HepG2 (cell line): ENCODE data around the gene RCC1. TPM values are rescaled to one million over a fixed set of nuclear protein-coding genes. Genes with fewer than 3 reads are reported as not detected.
"Not testable (repeated sequence)": the region's sequence is repeated elsewhere in the genome, so short reads cannot be mapped to it uniquely, and the experiment has no call there.

Experiments used
- ATAC-seq: fragments of 200-7000 bp; cut with Tn5 transposase; 3 replicates; pipeline ENCODE4 v1.9.1; 2020; ENCODE audit warnings: mild to moderate bottlenecking, moderate library complexity
- BruUV-seq: library from RNA; stranded (reverse); fragments of 400-500 nt; replicated peaks from 2 replicates; lab custom pipeline; 2021; lab: Mats Ljungman, UMichigan
- CTCF ChIA-PET: fragments of 300-600 bp; formaldehyde crosslinking; extraction: SDS; loops from one replicate; lab custom pipeline; 2021; ENCODE audit warnings: low total read pairs, inconsistent platforms, low intra/inter-chr PET ratio; lab: Yijun Ruan, JAX
- POLR2A ChIA-PET: fragments of 350-600 bp; sonication (Branson Sonifier 250); formaldehyde crosslinking; loops from one replicate; lab custom pipeline; 2020; ENCODE audit warnings: antibody characterized with exemption, inconsistent platforms; lab: Yijun Ruan, JAX
- DNase-seq: peaks from one replicate; pipeline ENCODE4 v3.0.0-alpha.2; 2015; ENCODE audit warnings: low spot score
- FAIRE-seq: peaks from 3 replicates; lab custom pipeline; 2011; peaks lifted over from hg19 to GRCh38; lab: Jason Lieb, UNC
- H2AFZ ChIP-seq: one replicate; pipeline ENCODE4 v1.6.1; 2011; ENCODE audit warnings: low read length, inconsistent platforms
- H3K27ac ChIP-seq: fragments of 300-600 bp; 3 replicates; pipeline ENCODE4 v1.8.0; 2011; ENCODE audit warnings: mixed run types, mild to moderate bottlenecking, mixed read lengths, low read length, inconsistent platforms; ENCODE audit not compliant: insufficient read depth; ENCODE audit errors: extremely low read length
- H3K27me3 ChIP-seq, 2 experiments: fragments of 200-600 bp in 1 of 2; 2 replicates in 1 of 2; 3 replicates in 1 of 2; pipeline versions ENCODE4 v1.6.0 to v1.8.0; 2011; ENCODE audit warnings: low read length in 2 of 2, mild to moderate bottlenecking in 2 of 2, moderate library complexity in 2 of 2, inconsistent platforms in 1 of 2; ENCODE audit not compliant: insufficient read depth in 2 of 2, control insufficient read depth in 1 of 2
- H3K36me3 ChIP-seq, 2 experiments: fragments of 200-600 bp in 1 of 2; replicated peaks in 1 of 2; 2 replicates in 1 of 2; 3 replicates in 1 of 2; pipeline versions ENCODE4 v1.5.1 to v1.8.0; 2011; ENCODE audit warnings: low read length in 2 of 2, inconsistent platforms in 1 of 2; ENCODE audit not compliant: insufficient read depth in 2 of 2, control insufficient read depth in 1 of 2
- H3K4me1 ChIP-seq: 2 replicates; pipeline ENCODE4 v1.5.1; 2012; ENCODE audit warnings: low read length, inconsistent platforms; ENCODE audit not compliant: insufficient read depth
- H3K4me2 ChIP-seq: 2 replicates; pipeline ENCODE4 v1.6.0; 2011; ENCODE audit warnings: low read depth, low read length, inconsistent platforms
- H3K4me3 ChIP-seq, 3 experiments: fragments of 200-600 bp in 1 of 3; sonication (generic), shearing (Covaris generic) in 1 of 3; replicated peaks in 1 of 3; 2 replicates each; pipeline ENCODE4 v1.5.1; 2011 to 2016; ENCODE audit warnings: low read length in 3 of 3, inconsistent platforms in 2 of 3, low read depth in 2 of 3, mild to moderate bottlenecking in 2 of 3, control low read depth in 1 of 3, mixed read lengths in 1 of 3; ENCODE audit not compliant: insufficient read depth in 1 of 3
- H3K79me2 ChIP-seq: one replicate; pipeline ENCODE4 v1.6.1; 2011; ENCODE audit warnings: low read length, inconsistent platforms; ENCODE audit not compliant: insufficient read depth
- H3K9ac ChIP-seq: 2 replicates; pipeline ENCODE4 v1.6.0; 2011; ENCODE audit warnings: mild to moderate bottlenecking, low read depth, low read length, inconsistent platforms; ENCODE audit not compliant: insufficient read depth
- H3K9me3 ChIP-seq: 2 replicates; pipeline ENCODE4 v1.5.1; 2012; ENCODE audit warnings: mild to moderate bottlenecking, low read length
- H4K20me1 ChIP-seq: 2 replicates; pipeline ENCODE4 v1.6.0; 2011; ENCODE audit warnings: inconsistent platforms, mild to moderate bottlenecking, low read length, moderate library complexity; ENCODE audit not compliant: insufficient read depth
- CREB1 ChIP-seq, 2 experiments: fragments of 450-650 bp in 1 of 2; IDR thresholded peaks; 2 replicates each; pipeline ENCODE4 v1.6.1; 2016 to 2017; ENCODE audit warnings: control low read depth in 1 of 2, mild to moderate bottlenecking in 1 of 2, missing compliant biosample characterization in 1 of 2, missing genetic modification characterization in 1 of 2
- ETV5 ChIP-seq: IDR thresholded peaks from 2 replicates; pipeline ENCODE4 v1.6.1; 2018; ENCODE audit warnings: missing biosample characterization, missing genetic modification reagents, inconsistent platforms, borderline replicate concordance
- FOXP1 ChIP-seq, 2 experiments: fragments of 450-650 bp in 1 of 2; IDR thresholded peaks; 2 replicates each; pipeline ENCODE4 v1.6.1; 2017 to 2018; ENCODE audit warnings: antibody characterized with exemption in 1 of 2
- MED1 ChIP-seq: sonication (generic); formaldehyde crosslinking; IDR thresholded peaks from 2 replicates; pipeline ENCODE4 v1.4.0; 2020; ENCODE audit warnings: missing genetic modification reagents
- MEIS1 ChIP-seq: sonication (generic); formaldehyde crosslinking; IDR thresholded peaks from 2 replicates; pipeline ENCODE4 v1.9.0; 2021; ENCODE audit warnings: mild to moderate bottlenecking, missing genetic modification reagents, moderate library complexity, borderline replicate concordance
- MEIS2 ChIP-seq: sonication (generic); formaldehyde crosslinking; IDR thresholded peaks from 2 replicates; pipeline ENCODE4 v1.9.0; 2021; ENCODE audit warnings: mild to moderate bottlenecking, missing genetic modification reagents
- NR2F6 ChIP-seq, 2 experiments: IDR thresholded peaks; 2 replicates each; pipeline ENCODE4 v1.6.1; 2016; ENCODE audit warnings: antibody characterized with exemption in 1 of 2, mild to moderate bottlenecking in 1 of 2
- SAP130 ChIP-seq: IDR thresholded peaks from 2 replicates; pipeline ENCODE4 v1.6.1; 2016; ENCODE audit warnings: low read depth
- SOX13 ChIP-seq, 3 experiments: fragments of 450-650 bp in 1 of 3; sonication (generic) in 1 of 3; formaldehyde crosslinking in 1 of 3; IDR thresholded peaks in 2 of 3; conservative IDR thresholded peaks in 1 of 3; 2 replicates each; pipeline versions ENCODE4 v1.5.0 to v1.6.1; 2016 to 2020; ENCODE audit warnings: antibody characterized with exemption in 1 of 3, mild to moderate bottlenecking in 1 of 3, missing compliant biosample characterization in 1 of 3, missing genetic modification reagents in 1 of 3, moderate library complexity in 1 of 3
- SOX5 ChIP-seq: IDR thresholded peaks from 2 replicates; pipeline ENCODE4 v1.6.1; 2016; ENCODE audit warnings: borderline replicate concordance
- TARDBP ChIP-seq: sonication (generic); formaldehyde crosslinking; IDR thresholded peaks from 2 replicates; pipeline ENCODE4 v1.8.0; 2022; ENCODE audit warnings: mild to moderate bottlenecking, missing genetic modification reagents
- ZNF24 ChIP-seq: fragments of 450-650 bp; IDR thresholded peaks from 2 replicates; pipeline ENCODE4 v1.6.1; 2017; ENCODE audit warnings: antibody characterized with exemption, mild to moderate bottlenecking
- ZNF556 ChIP-seq: sonication (generic); formaldehyde crosslinking; IDR thresholded peaks from 2 replicates; pipeline ENCODE4 v1.4.0; 2020; ENCODE audit warnings: mild to moderate bottlenecking, missing genetic modification reagents, borderline replicate concordance
- WGBS: methylation state at CpG from one replicate; pipeline ENCODE4 v1.1.6; 2017; ENCODE audit warnings: low lambda C conversion rate; 5-methylcytosine and 5-hydroxymethylcytosine counted together
- in situ Hi-C: cut with HindIII; loops from 2 replicates; pipeline ENCODE4 v1.10.0; 2017; ENCODE audit warnings: low pct_unique_long_range_greater_than_20kb; ENCODE audit not compliant: extremely low pct_ligation_motif_present
- intact Hi-C: fragments of 100-400 bp; cut with micrococcal nuclease; formaldehyde crosslinking; loops from one replicate; pipeline ENCODE4 v1.10.0; 2022; ENCODE audit not compliant: unreplicated experiment
- polyA plus RNA-seq, 8 experiments: library from polyadenylated mRNA; depleted of rRNA in 3 of 8; stranded (reverse) in 7 of 8; unstranded in 1 of 8; fragments of >200 nt; fragmentation: Illumina TruSeq in 4 of 8; extraction: Trizol in 4 of 8; gene quantifications; 2 replicates each; pipeline versions ENCODE4 v1.2.1 to v1.2.3, GENCODE V29; 2011 to 2016; ENCODE audit warnings: low read depth in 4 of 8, missing spikeins in 1 of 8, mixed read lengths in 1 of 8; ENCODE audit not compliant: insufficient read depth in 1 of 8
- total RNA-seq, 5 experiments: library from RNA; depleted of rRNA; stranded (reverse); fragments of >200 nt; fragmentation: Illumina TruSeq; extraction: Trizol; gene quantifications; 2 replicates each; pipeline ENCODE4 v1.2.3, GENCODE V29; 2016; ENCODE audit warnings: low read depth in 1 of 5
- TF ChIP-seq, protein P1 (sequence below): sonication (generic); formaldehyde crosslinking; IDR thresholded peaks from 2 replicates; pipeline ENCODE4 v1.5.1; 2020; ENCODE audit warnings: mild to moderate bottlenecking, moderate library complexity, missing genetic modification reagents
- TF ChIP-seq, protein P2 (sequence below): IDR thresholded peaks from 2 replicates; pipeline ENCODE4 v1.4.0; 2020; ENCODE audit warnings: mild to moderate bottlenecking, missing genetic modification reagents

Gene RCC1
- total and polyA plus RNA-seq, 2 of the 13 experiments (the other 11 are each of a cell fraction or from before 2014, with no cell fraction given) = 47.2 to 80.8 TPM

DNA sequence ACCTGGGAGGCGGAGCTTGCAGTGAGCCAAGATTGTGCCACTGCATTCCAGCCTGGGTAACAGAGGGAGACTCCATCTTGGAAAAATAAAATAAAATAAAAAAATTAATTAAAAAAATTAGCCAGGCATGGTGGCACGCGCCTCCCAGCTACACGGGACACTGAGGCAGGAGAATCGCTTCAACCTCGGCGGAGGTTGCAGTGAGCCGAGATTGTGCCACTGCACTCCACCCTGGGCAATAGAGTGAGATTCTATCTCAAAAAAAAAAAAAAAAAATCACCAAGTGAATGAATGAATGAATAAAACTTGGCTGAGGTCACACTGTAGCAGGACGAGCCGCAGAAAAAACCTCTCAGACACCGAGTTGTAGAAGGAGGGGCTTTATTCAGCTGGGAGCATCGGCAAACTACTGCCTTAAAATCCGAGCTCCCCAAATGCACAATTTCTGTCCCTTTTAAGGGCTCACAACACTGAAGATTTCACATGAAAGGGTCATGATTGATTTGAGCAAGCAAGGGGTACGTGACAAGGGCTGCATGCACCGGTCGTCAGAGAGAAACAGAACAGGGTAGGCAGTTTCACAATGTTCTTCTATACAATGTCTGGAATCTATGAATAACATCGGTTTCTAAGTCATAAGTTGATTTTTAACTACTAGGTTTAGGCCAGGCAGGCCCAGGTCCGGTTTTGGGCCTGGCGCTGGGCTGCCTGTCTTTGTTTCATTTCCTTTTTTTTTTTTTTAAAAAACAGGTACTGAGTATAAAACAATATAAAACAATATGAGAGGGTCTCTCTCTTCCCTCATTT is 80.9 kb downstream of the RCC1 start:
- H3K36me3 ChIP-seq; H4K20me1 ChIP-seq; FAIRE-seq; intact Hi-C loops; CTCF ChIA-PET; ATAC-seq; H3K27me3 ChIP-seq; H2AFZ ChIP-seq; H3K79me2 ChIP-seq; BruUV-seq; H3K9me3 ChIP-seq; TF ChIP-seq CREB1, FOXP1, NR2F6, SOX13 (IDR thresholded peaks at IDR 0.05): not testable (repeated sequence)
- peak overlapping the region in 2 of 3 experiments; percentile 25 to 37; a peak in 4 of 6 replicates for H3K4me3 ChIP-seq
- in situ Hi-C loops = loop anchor here (25.0 kb wide), 1 partner anchor 349 kb away; the partner anchor contains the start of genes ATP5IF1 and DNAJC8
- H3K27ac ChIP-seq = peak overlapping the region; percentile 73
- DNase-seq = peak; percentile 65
- H3K9ac ChIP-seq = peak overlapping the region; percentile 39
- peaks cover 78% of the 10 kb centered on the region for H3K4me1 ChIP-seq
- POLR2A ChIA-PET = interaction anchor here (1.1 kb wide), 1 partner anchor 15 kb away, joined by 3 read pairs; no protein-coding TSS in a partner anchor
- WGBS = 38% methylated on average over 19 of the region's 19 CpGs
- peak overlapping the region; percentile 62 for H3K4me2 ChIP-seq
- peak; percentile 71 for TF ChIP-seq CREB1 (CRISPR knock-in tag; IDR thresholded peaks at IDR 0.05)
- peak; percentile 96 for TF ChIP-seq MED1 (CRISPR knock-in tag)
- TF ChIP-seq ETV5 (CRISPR knock-in tag) = peak; percentile 42; the same call in 1 of the 2 replicates
- TF ChIP-seq, protein P1, sequence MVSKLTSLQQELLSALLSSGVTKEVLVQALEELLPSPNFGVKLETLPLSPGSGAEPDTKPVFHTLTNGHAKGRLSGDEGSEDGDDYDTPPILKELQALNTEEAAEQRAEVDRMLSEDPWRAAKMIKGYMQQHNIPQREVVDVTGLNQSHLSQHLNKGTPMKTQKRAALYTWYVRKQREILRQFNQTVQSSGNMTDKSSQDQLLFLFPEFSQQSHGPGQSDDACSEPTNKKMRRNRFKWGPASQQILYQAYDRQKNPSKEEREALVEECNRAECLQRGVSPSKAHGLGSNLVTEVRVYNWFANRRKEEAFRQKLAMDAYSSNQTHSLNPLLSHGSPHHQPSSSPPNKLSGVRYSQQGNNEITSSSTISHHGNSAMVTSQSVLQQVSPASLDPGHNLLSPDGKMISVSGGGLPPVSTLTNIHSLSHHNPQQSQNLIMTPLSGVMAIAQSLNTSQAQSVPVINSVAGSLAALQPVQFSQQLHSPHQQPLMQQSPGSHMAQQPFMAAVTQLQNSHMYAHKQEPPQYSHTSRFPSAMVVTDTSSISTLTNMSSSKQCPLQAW = peak; percentile 84
- TF ChIP-seq TARDBP = peak; percentile 64; the same call in 1 of the 2 replicates
- peak; percentile 78 for TF ChIP-seq SAP130 (CRISPR knock-in tag)
- TF ChIP-seq, protein P2, sequence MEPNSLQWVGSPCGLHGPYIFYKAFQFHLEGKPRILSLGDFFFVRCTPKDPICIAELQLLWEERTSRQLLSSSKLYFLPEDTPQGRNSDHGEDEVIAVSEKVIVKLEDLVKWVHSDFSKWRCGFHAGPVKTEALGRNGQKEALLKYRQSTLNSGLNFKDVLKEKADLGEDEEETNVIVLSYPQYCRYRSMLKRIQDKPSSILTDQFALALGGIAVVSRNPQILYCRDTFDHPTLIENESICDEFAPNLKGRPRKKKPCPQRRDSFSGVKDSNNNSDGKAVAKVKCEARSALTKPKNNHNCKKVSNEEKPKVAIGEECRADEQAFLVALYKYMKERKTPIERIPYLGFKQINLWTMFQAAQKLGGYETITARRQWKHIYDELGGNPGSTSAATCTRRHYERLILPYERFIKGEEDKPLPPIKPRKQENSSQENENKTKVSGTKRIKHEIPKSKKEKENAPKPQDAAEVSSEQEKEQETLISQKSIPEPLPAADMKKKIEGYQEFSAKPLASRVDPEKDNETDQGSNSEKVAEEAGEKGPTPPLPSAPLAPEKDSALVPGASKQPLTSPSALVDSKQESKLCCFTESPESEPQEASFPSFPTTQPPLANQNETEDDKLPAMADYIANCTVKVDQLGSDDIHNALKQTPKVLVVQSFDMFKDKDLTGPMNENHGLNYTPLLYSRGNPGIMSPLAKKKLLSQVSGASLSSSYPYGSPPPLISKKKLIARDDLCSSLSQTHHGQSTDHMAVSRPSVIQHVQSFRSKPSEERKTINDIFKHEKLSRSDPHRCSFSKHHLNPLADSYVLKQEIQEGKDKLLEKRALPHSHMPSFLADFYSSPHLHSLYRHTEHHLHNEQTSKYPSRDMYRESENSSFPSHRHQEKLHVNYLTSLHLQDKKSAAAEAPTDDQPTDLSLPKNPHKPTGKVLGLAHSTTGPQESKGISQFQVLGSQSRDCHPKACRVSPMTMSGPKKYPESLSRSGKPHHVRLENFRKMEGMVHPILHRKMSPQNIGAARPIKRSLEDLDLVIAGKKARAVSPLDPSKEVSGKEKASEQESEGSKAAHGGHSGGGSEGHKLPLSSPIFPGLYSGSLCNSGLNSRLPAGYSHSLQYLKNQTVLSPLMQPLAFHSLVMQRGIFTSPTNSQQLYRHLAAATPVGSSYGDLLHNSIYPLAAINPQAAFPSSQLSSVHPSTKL (CRISPR knock-in tag) = peak; percentile 73; the same call in 1 of the 2 replicates
- peak; percentile 66; the same call in 1 of the 2 replicates for TF ChIP-seq MEIS1 (CRISPR knock-in tag)
- TF ChIP-seq FOXP1 (CRISPR knock-in tag; IDR thresholded peaks at IDR 0.05) = peak; percentile 16; the same call in 1 of the 2 replicates
- TF ChIP-seq NR2F6 (CRISPR knock-in tag; IDR thresholded peaks at IDR 0.05) = peak; percentile 64
- TF ChIP-seq ZNF24 = peak; percentile 86
- peak in 1 of 2 experiments; percentile 30; a peak in 1 of 4 replicates for TF ChIP-seq SOX13 (CRISPR knock-in tag; conservative IDR thresholded peaks at IDR 0.05 in 1 of 2, IDR thresholded peaks at IDR 0.05 in 1 of 2)
- peak; percentile 68; the same call in 1 of the 2 replicates for TF ChIP-seq MEIS2 (CRISPR knock-in tag)
- peak; percentile 77; the same call in 1 of the 2 replicates for TF ChIP-seq SOX5
- TF ChIP-seq ZNF556 (CRISPR knock-in tag) = 0 out of 2 replicates have a peak, but pooled peaks have one; percentile 18
